ENCODE data around the gene HCN1. TPM values are rescaled to one million over a fixed set of nuclear protein-coding genes. Genes with fewer than 3 reads are reported as not detected.
"Not testable (repeated sequence)": the region's sequence is repeated elsewhere in the genome, so short reads cannot be mapped to it uniquely, and the experiment has no call there.

HCN1 gene
- total RNA-seq, 1 donor from 2014 or later: 0.14 TPM

GRCh38 chr5:45601424-45601823, 94.8 kb downstream of the HCN1 start:
- Histone ChIP-seq H3K4me1 (no peaks in the 10 kb centered on the region), H3K4me3 (no peak overlapping the region), H3K27me3 (ENCODE audit: low read depth) (no peaks in the 10 kb centered on the region), H3K36me3 (no peaks in the 10 kb centered on the region), H3K27ac (replicated peaks) (no peak overlapping the region), H3K9me3 (replicated peaks) (peaks cover 9% of the 10 kb centered on the region)
- intact Hi-C loops (cut with micrococcal nuclease): no loop called here
- TF ChIP-seq CTCF (IDR thresholded peaks at IDR 0.05; ENCODE audit: borderline replicate concordance): no peak
- DNase-seq: no peak

DNA sequence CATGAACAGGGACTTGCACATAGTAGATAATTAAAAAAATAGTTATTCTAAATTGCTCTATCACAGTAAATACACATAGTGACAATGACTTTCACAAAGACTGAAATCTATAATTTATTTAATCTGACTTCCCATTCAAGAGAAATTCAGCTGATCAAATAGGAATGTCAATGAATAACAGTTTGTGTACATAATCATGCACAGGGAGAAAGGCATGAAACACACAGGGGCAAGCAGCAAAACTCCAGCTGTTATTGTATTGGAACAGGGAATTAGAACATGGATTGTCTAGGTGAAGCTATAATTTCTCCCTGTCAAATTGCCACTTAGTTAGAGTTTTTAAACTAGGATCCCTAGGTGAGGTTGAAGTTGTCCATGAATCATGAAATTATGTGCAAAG, 99.9 kb downstream of the HCN1 start:
- Histone ChIP-seq H3K4me3 (no peak overlapping the region), H3K36me3 (no peaks in the 10 kb centered on the region), H3K27ac (replicated peaks) (no peak overlapping the region), H3K9me3 (replicated peaks) (peaks cover 9% of the 10 kb centered on the region), H3K27me3 (ENCODE audit: low read depth) (no peaks in the 10 kb centered on the region), H3K4me1 (peaks cover 4% of the 10 kb centered on the region)
- intact Hi-C loops (cut with micrococcal nuclease): no loop called here
- DNase-seq: no peak
- no peak for TF ChIP-seq CTCF (IDR thresholded peaks at IDR 0.05; ENCODE audit: borderline replicate concordance)

DNA sequence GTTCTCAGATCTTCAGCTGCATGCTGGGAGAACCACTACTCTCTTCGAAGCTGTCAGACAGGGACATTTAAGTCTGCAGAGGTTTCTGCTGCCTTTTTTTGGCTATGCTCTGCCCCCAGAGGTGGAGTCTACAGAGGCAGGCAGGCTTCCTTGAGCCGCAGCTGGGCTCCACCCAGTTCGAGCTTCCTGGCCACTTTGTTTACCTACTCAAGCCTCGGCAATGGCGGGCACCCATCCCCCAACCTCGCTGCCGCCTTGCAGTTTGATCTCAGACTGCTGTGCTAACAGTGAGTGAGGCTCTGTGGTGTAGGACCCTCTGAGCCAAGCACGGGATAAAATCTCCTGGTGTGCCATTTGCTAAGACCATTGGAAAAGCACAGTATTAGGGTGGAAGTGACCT, 110.2 kb downstream of the HCN1 start:
- peaks cover 13% of the 10 kb centered on the region for H3K9me3 ChIP-seq (replicated peaks)
- DNase-seq; H3K27ac ChIP-seq (replicated peaks); intact Hi-C loops (cut with micrococcal nuclease); H3K36me3 ChIP-seq; H3K4me3 ChIP-seq; H3K4me1 ChIP-seq; H3K27me3 ChIP-seq (ENCODE audit: low read depth): not testable (repeated sequence)

DNA sequence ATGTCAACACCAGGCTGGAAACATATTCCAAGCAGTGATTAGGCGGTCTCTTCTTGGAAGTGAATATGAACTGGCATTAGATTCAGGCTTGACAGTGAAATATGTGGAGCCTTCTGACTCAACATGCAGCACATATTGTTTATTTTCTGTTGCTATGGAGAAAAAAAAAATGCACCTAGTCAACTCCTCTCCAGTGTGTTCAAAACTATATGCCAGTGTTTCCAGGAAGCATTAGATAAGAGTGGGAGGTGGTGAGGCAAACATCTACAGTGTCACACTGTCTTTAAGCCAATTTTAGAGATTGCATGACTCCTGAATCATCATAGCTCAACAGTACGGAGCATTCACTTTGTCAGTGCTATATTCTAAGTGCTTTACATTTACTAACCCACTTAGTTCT, 117.9 kb downstream of the HCN1 start:
- no peak overlapping the region for H3K4me3 ChIP-seq
- TF ChIP-seq CTCF (IDR thresholded peaks at IDR 0.05; ENCODE audit: borderline replicate concordance): no peak
- H3K27ac ChIP-seq (replicated peaks): no peak overlapping the region
- peaks cover 11% of the 10 kb centered on the region for H3K9me3 ChIP-seq (replicated peaks)
- no peaks in the 10 kb centered on the region for H3K36me3 ChIP-seq
- H3K27me3 ChIP-seq (ENCODE audit: low read depth): no peaks in the 10 kb centered on the region
- no peak for DNase-seq
- peaks cover 5% of the 10 kb centered on the region for H3K4me1 ChIP-seq
- intact Hi-C loops (cut with micrococcal nuclease): no loop called here

- H3K4me1 ChIP-seq: no peaks in the 10 kb centered on the region
- no peaks in the 10 kb centered on the region for H3K27me3 ChIP-seq (ENCODE audit: low read depth)
- TF ChIP-seq CTCF (IDR thresholded peaks at IDR 0.05; ENCODE audit: borderline replicate concordance): no peak
- H3K36me3 ChIP-seq: no peaks in the 10 kb centered on the region
- H3K27ac ChIP-seq (replicated peaks): no peak overlapping the region
- no peak for DNase-seq
- no peak overlapping the region for H3K4me3 ChIP-seq
- H3K9me3 ChIP-seq (replicated peaks): no peaks in the 10 kb centered on the region
- intact Hi-C loops (cut with micrococcal nuclease): no loop called here
These were observed 127.4 kb downstream of the HCN1 start for GRCh38 chr5:45568813-45569212.

DNA sequence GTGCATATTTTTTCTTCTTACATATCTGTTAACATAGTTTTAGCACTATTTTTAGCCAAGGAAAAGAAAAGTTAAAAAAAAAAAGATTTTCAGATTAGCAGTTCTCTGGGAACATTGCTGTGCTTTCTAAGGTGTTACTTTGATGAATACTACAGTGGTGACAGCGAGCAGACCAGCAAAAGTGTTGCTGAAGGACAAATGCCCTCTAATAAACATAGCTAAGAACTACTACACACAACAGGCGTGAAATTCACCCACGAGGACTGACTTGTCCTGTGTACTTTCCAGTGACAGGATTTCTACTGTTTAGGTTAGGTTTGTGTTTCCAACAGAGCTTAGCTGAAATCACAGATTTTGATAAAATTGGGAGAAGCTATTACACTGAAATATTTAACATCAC, 153.8 kb downstream of the HCN1 start:
- TF ChIP-seq CTCF (IDR thresholded peaks at IDR 0.05; ENCODE audit: borderline replicate concordance): no peak
- intact Hi-C loops (cut with micrococcal nuclease): no loop called here

More for the DNA sequence above, 153.8 kb downstream of the HCN1 start:
- Histone ChIP-seq H3K27me3 (ENCODE audit: low read depth) (no peaks in the 10 kb centered on the region), H3K27ac (replicated peaks) (peak overlapping the region; percentile 54), H3K4me1 (no peaks in the 10 kb centered on the region), H3K9me3 (replicated peaks) (no peaks in the 10 kb centered on the region), H3K4me3 (no peak overlapping the region), H3K36me3 (no peaks in the 10 kb centered on the region)
- no peak for DNase-seq

All from left ventricle myocardium inferior (tissue), 1 donor.